Kidney (tissue), 14 donors: ENCODE data around the gene SMAD4. TPM values are rescaled to one million over a fixed set of nuclear protein-coding genes. Genes with fewer than 3 reads are reported as not detected.

Experiments used
- DNase-seq, 5 donors: peaks; one replicate each; pipeline ENCODE4 v3.0.0-alpha.2; 2013 to 2020
- FAIRE-seq: peaks from 2 replicates; lab custom pipeline; 2012; peaks lifted over from hg19 to GRCh38; lab: Jason Lieb, UNC
- H3K27ac ChIP-seq, 2 donors: one replicate each; pipeline ENCODE4 v1.7.0; 2013; ENCODE audit warnings: low read depth in 2 of 2, low read length in 2 of 2, inconsistent platforms in 1 of 2
- H3K27me3 ChIP-seq: one replicate; pipeline ENCODE4 v1.7.1; 2013; ENCODE audit warnings: low read length, inconsistent platforms; ENCODE audit not compliant: control insufficient read depth, insufficient read depth
- H3K36me3 ChIP-seq, 3 donors: one replicate each; pipeline versions ENCODE4 v1.7.0 to v1.7.1; 2013; ENCODE audit warnings: low read length in 3 of 3, control low read depth in 1 of 3, inconsistent platforms in 1 of 3; ENCODE audit not compliant: insufficient read depth in 3 of 3, control insufficient read depth in 2 of 3
- H3K4me1 ChIP-seq, 3 donors: one replicate each; pipeline versions ENCODE4 v1.7.0 to v1.7.1; 2013; ENCODE audit warnings: low read length in 3 of 3, inconsistent platforms in 1 of 3, low read depth in 1 of 3; ENCODE audit not compliant: control insufficient read depth in 2 of 3, insufficient read depth in 2 of 3
- H3K4me3 ChIP-seq, 3 donors: one replicate each; pipeline versions ENCODE4 v1.7.0 to v1.8.1; 2013; ENCODE audit warnings: low read length in 3 of 3, control low read depth in 1 of 3, inconsistent platforms in 1 of 3
- H3K9ac ChIP-seq, 3 donors: one replicate each; pipeline versions ENCODE4 v1.7.0 to v1.7.1; 2013; ENCODE audit warnings: low read length in 3 of 3, control low read depth in 1 of 3, inconsistent platforms in 1 of 3
- H3K9me3 ChIP-seq, 3 donors: one replicate each; pipeline versions ENCODE4 v1.7.0 to v1.7.1; 2013; ENCODE audit warnings: low read length in 3 of 3, control low read depth in 1 of 3, inconsistent platforms in 1 of 3; ENCODE audit not compliant: control insufficient read depth in 2 of 3, insufficient read depth in 1 of 3
- intact Hi-C: fragments of 100-400 bp; cut with DNase I; formaldehyde crosslinking; loops from one replicate; pipeline ENCODE4 v1.11.1; 2022
- polyA plus RNA-seq: library from polyadenylated mRNA; stranded (reverse); fragments of 350-450 nt; fragmentation: Illumina TruSeq; extraction: RNeasy Lipid Tissue Mini Kit (QIAGEN cat#74804); gene quantifications from one replicate; pipeline ENCODE4 v1.2.3, GENCODE V29; 2014; ENCODE audit warnings: low read depth, low replicate concordance; ENCODE audit not compliant: insufficient read depth
- total RNA-seq: library from RNA; stranded (reverse); fragmentation: NEBNext Ultra II Directional; extraction: Animal tissue kit (Norgen Biotek cat#: 25700); gene quantifications from one replicate; pipeline ENCODE4 v1.2.1, GENCODE V29; 2021
- TF ChIP-seq, protein P1 (sequence below): IDR thresholded peaks from 3 replicates; pipeline ENCODE4 v1.5.1; 2012; ENCODE audit warnings: mild to moderate bottlenecking, moderate library complexity, borderline replicate concordance; ENCODE audit not compliant: insufficient read depth; ENCODE audit errors: extremely low read depth
- donor health status: control.
- donor health status: control.
- donor health status: control.
- donor health status: control.
- donor health status: control.
- donor health status: DM: yes; HTN: yes; CAD: no.
- donor health status: Normal renal cell carcinoma (clear cell type).

The SMAD4 gene
- total and polyA plus RNA-seq, 2 donors from 2014 or later: 22.2 to 126 TPM

DNA sequence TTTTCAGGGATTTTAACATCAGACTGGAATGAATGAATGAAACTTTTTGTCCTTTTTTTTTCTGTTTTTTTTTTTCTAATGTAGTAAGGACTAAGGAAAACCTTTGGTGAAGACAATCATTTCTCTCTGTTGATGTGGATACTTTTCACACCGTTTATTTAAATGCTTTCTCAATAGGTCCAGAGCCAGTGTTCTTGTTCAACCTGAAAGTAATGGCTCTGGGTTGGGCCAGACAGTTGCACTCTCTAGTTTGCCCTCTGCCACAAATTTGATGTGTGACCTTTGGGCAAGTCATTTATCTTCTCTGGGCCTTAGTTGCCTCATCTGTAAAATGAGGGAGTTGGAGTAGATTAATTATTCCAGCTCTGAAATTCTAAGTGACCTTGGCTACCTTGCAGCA, 53.4 kb downstream of the SMAD4 start:
- Histone ChIP-seq H3K9ac (no peak overlapping the region), H3K9me3 (peaks cover 0 to 10% (median 3%) of the 10 kb centered on the region in 3 donors), H3K27me3 (no peaks in the 10 kb centered on the region), H3K4me3 (no peak overlapping the region), H3K27ac (no peak overlapping the region), H3K4me1 (peaks cover 0 to 7% (median 0%) of the 10 kb centered on the region in 3 donors), H3K36me3 (peaks cover 0 to 9% (median 3%) of the 10 kb centered on the region in 3 donors)
- intact Hi-C loops: no loop called here
- DNase-seq (no peak), FAIRE-seq (no peak)
- TF ChIP-seq, protein P1, sequence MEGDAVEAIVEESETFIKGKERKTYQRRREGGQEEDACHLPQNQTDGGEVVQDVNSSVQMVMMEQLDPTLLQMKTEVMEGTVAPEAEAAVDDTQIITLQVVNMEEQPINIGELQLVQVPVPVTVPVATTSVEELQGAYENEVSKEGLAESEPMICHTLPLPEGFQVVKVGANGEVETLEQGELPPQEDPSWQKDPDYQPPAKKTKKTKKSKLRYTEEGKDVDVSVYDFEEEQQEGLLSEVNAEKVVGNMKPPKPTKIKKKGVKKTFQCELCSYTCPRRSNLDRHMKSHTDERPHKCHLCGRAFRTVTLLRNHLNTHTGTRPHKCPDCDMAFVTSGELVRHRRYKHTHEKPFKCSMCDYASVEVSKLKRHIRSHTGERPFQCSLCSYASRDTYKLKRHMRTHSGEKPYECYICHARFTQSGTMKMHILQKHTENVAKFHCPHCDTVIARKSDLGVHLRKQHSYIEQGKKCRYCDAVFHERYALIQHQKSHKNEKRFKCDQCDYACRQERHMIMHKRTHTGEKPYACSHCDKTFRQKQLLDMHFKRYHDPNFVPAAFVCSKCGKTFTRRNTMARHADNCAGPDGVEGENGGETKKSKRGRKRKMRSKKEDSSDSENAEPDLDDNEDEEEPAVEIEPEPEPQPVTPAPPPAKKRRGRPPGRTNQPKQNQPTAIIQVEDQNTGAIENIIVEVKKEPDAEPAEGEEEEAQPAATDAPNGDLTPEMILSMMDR: no peak

DNA sequence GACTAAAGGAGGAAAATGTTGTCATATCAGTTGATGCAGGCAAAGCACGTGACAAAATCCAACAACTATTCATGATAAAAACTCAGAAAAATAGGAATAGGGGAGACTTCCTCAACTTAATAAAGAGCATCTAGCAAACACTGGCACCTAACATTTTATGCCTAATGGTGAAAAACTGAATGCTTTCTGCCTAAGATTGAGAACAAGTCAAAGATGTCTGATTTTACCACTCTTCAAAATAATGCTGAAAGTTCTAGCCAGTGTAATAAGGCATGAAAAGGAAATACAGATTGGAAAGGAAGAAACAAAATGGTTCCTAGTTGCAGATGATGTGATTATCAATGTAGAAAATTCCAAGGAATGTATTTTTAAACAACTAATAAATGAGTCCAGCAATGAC, 58.4 kb downstream of the SMAD4 start:
- no peak for FAIRE-seq
- Histone ChIP-seq H3K9me3 (peaks cover 0 to 11% (median 6%) of the 10 kb centered on the region in 3 donors), H3K27ac (no peak overlapping the region), H3K36me3 (no peaks in the 10 kb centered on the region), H3K9ac (no peak overlapping the region), H3K4me1 (peaks cover 0 to 3% (median 0%) of the 10 kb centered on the region in 3 donors), H3K4me3 (no peak overlapping the region), H3K27me3 (no peaks in the 10 kb centered on the region)
- TF ChIP-seq, protein P1: no peak
- intact Hi-C loops: no loop called here
- no peak for DNase-seq

DNA sequence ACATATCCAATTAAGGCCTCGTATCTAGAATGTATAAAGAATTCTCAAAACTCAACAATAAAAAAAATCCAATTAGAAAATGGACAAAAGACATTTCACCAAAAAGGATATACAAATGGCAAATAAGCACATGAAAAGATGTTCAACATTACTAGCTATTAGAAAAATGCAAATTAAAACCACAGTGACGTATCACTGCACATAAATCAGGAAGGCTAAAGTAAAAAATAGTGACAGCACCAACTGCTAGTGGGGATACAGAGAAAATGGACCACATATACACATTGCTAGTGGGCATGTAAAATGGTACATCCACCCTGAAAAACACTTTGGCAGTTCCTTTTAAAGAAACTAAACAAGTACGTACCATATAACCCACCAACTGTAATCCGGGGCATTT, 59.7 kb downstream of the SMAD4 start:
- FAIRE-seq (no peak), DNase-seq (no peak)
- TF ChIP-seq, protein P1: no peak
- peaks cover 0 to 11% (median 6%) of the 10 kb centered on the region in 3 donors for H3K9me3 ChIP-seq
- intact Hi-C loops: no loop called here
- H3K4me1 ChIP-seq: no peaks in the 10 kb centered on the region
- H3K4me3 ChIP-seq: no peak overlapping the region
- no peak overlapping the region for H3K9ac ChIP-seq
- no peaks in the 10 kb centered on the region for H3K36me3 ChIP-seq
- no peak overlapping the region for H3K27ac ChIP-seq
- H3K27me3 ChIP-seq: no peaks in the 10 kb centered on the region

DNA sequence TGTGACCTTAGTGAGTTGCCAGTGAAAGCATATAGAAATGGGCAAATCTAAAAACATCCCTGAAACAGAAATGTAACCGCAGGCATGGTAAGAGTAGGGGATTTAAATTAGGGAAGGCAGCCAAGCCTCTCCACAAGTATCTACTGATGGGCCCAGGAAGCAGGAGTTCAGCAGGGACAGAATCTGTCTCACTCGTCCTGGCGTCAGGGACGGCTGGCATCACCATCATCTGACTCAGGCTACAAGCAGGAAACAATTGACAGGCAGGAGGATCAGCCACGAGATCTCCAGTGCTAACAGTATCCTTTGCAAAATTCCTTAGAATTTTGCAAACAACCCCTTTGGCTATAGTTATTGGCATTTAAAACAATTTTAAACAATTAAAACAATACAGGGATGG, 61.3 kb downstream of the SMAD4 start:
- Histone ChIP-seq H3K4me3 (no peak overlapping the region), H3K27ac (no peak overlapping the region), H3K9ac (no peak overlapping the region), H3K4me1 (no peaks in the 10 kb centered on the region), H3K9me3 (peaks cover 0 to 11% (median 6%) of the 10 kb centered on the region in 3 donors), H3K36me3 (no peaks in the 10 kb centered on the region), H3K27me3 (no peaks in the 10 kb centered on the region)
- TF ChIP-seq, protein P1: no peak
- DNase-seq (no peak), FAIRE-seq (no peak)
- intact Hi-C loops: no loop called here
